NOMO-1 treated with DMSO at 0.1 percent for 48 hours (cell line): Measurements from ENCODE around the gene HKDC1.
A peak's percentile ranks its signal among the peaks of the same experiment; 100 is the strongest.

Experiments
- DNase-seq: peaks from one replicate; lab custom pipeline; 2025; ENCODE audit not compliant: unreplicated experiment; lab: John Stamatoyannopoulos, UW

Gene HKDC1

DNA sequence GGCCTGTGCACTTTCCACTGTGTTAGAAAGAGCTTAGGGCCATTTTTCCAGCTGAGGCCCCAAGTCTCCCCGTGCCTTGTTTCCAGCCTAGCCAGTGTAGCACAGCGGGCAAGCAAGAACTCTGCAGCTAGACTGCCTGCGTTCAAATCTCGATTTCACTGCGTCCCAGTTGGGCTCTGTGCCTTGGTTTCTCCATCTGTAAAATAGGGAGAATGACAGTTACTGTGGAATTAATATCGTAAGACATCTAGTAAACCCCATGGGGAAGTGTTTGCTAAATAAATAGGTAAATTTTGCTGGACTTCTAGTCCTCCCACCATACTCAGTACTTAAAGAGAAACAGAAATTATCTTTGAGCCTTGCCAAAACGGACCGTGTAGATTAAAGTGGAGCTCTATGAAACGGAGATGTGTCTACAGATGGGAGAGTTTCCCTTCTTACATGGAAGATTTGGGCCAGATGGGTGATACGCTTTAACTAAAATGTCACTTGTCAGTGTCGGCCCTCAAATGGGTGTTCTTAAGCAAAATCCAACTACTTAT is 3.5 kb upstream of the HKDC1 start:
- DNase-seq: no peak

GRCh38 chr10:69217119-69217754 is 2.9 kb upstream of the HKDC1 start:
- DNase-seq: no peak

DNA sequence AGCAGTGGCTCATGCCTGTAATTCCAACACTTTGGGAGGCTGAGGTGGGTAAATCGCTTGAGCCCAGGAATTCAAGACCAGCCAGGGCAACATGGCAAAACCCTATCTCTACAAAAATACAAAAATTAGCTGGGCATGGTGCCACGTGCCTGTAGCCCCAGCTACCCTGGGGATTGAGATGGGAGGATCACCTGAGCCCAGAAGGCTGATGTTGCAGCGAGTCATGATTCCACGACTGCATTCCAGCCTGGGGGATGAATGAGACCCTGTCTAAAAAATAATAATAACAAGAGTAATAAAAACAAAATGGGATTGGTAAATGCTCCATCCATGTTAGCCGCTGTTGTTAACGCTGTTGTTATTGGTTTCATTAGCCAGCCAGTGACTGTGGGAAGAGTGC is 1.3 kb upstream of the HKDC1 start:
- DNase-seq: no peak

- no peak for DNase-seq
These were observed 375 bp downstream of the HKDC1 start for GRCh38 chr10:69220507-69220906.

DNA sequence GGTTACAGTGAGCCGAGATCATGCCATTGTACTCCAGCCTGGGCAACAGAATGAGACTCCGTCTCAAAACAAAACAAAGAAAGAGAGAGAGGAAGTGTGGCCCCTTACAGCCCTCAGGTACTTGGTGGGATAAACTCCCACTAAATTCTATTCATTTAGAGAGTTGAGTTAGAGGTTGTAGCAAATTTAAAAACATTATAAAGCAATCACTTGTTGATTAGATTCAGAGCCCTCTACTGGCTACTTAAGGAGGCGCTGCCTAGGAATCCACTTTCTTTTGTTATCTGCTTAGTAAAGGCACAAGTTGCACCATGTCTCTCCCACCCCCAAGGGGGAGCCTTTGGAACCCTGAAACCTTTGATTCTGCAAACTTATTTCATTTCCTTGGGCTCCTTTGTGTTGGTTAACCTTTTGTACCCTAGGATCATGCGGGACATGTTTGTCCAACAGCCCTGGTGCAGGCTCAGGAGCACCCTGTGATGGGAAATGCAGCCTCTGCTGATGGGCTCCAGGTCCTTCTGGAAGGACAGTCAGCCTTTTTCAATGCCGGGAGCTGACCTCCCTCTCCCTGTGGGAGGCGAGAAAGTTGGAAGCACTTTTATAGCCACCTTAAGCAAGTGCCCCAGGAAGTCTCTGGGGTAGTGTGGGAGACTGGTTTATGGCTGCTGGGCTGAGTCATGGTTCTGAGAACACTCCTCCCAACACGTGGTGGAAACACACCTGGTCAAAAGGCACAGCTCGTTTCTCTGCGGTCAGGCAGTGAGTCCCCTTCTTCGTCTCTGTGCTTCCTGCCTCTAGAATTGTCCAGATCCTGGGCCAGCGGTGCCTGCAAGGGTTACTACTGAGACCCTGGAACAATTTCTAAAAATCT is 2.3 kb downstream of the HKDC1 start:
- DNase-seq: peak; percentile 66

DNA sequence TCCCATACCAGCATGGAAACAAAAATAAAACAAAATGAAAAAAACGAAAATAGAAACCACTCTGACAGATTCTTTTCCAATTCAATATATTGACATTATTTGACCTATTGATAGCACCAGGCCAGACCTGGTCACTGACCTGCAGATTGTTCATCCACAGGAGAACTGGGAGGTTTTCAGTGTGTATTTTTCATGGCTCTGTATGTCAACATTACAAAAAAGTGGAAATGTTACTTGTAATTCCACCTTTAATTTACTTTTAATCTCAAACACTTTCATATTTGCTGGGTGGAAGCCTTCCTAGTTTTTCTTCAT is 2.9 kb downstream of the HKDC1 start:
- no peak for DNase-seq

GRCh38 chr10:69224862-69225657 is 4.9 kb downstream of the HKDC1 start:
- no peak for DNase-seq

DNA sequence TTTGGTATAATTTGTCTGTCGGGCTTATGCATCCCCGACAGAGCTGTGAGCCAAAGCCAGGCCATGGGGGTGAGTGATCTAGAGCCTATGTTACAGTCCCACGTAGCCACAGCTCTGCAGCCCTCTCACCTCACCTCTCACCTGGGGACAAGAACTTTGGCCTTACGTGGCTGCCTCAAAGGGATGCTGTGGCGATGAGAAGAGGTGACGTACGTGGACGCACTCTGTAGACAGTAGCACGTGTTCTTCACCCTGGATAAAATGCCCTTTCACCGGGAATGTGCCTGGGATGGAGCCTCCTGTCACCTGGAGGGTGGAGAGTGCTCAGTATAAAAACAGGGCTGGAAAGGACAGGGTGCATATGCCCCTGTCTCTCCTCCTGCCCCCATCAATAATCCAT is 5.5 kb downstream of the HKDC1 start:
- DNase-seq: no peak

- DNase-seq: no peak
These were observed 6.9 kb downstream of the HKDC1 start for GRCh38 chr10:69226919-69227450.

DNA sequence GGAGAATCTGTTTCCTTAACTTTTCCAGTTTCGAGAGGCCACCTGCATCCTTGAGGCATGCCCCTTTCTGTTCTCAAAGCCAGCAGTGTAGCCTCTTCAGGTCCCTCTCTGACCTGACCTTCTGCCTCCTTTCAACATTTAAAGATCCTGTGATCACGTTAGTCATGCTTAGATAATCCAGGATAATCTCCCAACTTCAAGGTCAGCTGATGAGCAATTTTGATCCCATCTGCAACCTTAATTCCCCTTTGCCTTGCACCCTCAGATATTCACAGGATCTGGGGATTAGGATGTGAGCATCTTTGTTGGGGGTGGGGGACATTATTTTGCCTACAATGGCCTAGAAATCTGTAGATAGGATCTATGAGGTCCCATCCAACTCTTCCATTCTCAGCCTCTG is 8.0 kb downstream of the HKDC1 start:
- DNase-seq: no peak

DNA sequence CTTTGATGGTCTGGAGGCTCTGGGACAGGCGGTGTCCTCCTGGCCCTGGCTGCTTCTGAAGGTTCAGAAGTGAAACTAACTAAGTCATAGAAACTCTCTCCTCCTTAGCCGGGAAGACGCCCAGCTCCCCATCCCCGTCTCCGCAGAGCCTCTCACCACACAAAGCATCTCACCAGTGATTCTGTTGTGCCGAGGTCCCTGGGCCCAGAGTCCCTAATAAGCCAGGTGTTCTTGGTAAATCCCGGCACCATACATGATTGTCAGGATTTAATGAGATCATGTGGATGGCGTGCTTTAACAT is 9.4 kb downstream of the HKDC1 start:
- DNase-seq: no peak

DNA sequence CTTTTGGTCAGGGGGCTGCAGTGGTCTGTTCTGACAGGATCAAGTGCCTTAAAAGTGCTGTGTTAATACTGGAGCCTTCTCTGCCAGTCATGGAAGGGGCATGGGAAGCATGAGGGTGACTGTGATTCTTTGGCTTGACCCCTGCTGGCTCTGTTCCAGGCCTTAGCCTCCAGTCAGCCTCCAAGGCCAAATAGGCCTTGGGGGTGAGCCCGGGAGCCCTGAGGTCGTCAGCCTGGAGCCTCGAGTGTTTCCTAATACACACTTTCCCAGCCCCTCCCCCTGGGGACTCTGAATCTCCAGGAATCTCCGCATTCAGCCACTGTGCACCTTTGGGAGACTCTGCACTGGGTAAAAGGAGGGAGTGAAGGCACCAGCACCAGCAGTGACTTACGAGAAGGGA is 10.0 kb downstream of the HKDC1 start:
- no peak for DNase-seq

- no peak for DNase-seq
These were observed 12.1 kb downstream of the HKDC1 start for GRCh38 chr10:69232252-69232651.

DNA sequence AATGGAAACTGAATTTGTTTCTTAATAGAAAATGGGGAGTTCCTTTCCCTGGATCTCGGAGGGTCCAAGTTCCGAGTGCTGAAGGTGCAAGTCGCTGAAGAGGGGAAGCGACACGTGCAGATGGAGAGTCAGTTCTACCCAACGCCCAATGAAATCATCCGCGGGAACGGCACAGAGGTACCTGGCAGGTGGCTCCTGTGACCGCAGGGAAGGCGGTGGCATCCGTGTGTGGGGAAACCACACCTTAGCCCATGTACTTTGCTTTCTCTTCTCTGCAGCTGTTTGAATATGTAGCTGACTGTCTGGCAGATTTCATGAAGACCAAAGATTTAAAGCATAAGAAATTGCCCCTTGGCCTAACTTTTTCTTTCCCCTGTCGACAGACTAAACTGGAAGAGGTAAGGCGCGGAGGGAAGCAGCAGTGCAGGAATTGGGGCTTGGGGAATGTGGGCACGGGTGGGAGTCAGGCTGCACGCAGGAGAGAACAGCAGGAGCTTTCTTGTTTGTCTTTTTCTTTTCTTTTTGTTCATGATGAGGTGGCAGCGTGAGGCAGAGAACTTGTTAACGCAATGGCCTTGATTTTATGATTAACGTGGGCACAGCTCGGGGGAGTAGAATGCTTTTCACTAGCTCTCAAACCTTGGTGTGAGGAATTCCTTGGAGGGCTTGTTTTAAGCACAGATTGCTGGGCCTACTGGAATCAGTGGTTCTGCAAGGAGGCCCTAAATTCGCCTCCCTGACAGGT is 12.8 kb downstream of the HKDC1 start:
- no peak for DNase-seq

GRCh38 chr10:69234447-69234846 is 14.3 kb downstream of the HKDC1 start:
- DNase-seq: no peak

DNA sequence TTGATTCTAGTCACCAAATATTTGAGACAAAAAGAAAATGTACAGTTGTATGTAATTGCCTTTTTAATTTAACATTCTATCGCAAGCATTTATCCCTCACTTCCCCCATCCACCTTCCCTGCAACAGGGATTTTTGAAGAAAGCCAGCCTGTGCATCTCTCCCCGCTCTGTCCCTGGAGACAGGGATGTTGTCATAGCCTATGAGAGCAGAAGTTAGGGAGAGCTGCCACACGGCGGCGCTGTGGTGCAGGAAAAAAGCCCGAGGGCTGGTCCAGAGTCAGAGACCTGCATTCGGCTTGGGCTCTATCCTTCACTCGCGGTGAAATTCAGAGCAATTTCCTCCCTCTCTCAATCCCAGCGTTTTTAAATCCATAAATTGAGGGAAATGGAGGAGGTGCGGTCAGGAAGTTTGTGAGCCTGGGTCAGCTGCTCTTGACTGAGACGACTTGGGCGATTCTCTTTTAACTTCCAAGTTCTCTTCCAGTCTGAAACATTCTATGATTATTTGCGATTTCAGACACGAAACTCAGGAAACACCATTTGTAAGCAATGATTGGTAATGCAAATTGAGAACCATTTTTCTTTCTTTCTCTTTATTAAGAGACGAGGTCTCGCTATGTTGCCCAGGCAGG is 17.5 kb downstream of the HKDC1 start:
- peak; percentile 73 for DNase-seq

DNA sequence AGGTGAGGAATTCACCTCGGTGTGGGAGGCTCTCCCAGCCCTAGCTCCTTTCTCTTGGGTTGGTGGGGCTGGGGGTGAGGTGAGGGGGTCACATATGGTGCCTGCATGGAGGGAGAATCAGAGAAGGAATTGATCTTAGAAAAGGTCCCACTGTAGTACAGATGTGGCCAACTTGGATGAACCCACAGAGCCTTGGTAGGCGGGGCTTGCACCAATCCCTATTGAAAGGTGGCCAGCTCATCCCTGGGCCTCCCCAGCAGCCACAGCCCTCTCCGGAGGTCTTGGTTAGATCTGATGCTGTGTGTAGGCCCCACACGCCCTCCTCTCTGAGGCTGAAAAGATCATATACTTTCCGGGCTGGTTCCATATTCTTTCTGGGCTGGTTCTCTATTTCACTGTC is 19.0 kb downstream of the HKDC1 start:
- no peak for DNase-seq

GRCh38 chr10:69239816-69240434 is 19.8 kb downstream of the HKDC1 start:
- no peak for DNase-seq

- DNase-seq: no peak
These were observed 20.3 kb downstream of the HKDC1 start for GRCh38 chr10:69240455-69240854.

DNA sequence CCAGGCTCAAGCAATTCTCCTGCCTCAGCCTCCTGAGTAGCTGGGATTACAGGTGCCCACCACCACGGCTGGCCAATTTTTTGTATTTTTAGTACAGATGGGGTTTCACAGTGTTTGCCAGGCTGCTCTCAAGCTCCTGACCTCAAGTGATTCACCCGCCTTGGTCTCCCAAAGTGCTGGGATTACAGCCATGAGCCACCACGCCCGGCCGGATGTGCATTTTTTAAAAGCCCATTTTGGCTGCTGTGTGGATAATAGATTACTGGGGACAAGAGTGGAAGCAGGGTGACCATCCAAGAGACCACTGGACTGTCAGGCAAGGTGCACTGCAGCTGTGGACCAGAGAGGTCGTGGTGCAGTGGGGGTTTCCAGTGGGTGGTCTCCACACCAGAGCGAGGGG is 21.4 kb downstream of the HKDC1 start:
- DNase-seq: no peak
